Measurements from ENCODE around the gene RGS12. TPM values are rescaled to one million over a fixed set of nuclear protein-coding genes. Genes with fewer than 3 reads are reported as not detected.

Gene RGS12
- total RNA-seq, 1 experiment from 2014 or later = 16.9 TPM

DNA sequence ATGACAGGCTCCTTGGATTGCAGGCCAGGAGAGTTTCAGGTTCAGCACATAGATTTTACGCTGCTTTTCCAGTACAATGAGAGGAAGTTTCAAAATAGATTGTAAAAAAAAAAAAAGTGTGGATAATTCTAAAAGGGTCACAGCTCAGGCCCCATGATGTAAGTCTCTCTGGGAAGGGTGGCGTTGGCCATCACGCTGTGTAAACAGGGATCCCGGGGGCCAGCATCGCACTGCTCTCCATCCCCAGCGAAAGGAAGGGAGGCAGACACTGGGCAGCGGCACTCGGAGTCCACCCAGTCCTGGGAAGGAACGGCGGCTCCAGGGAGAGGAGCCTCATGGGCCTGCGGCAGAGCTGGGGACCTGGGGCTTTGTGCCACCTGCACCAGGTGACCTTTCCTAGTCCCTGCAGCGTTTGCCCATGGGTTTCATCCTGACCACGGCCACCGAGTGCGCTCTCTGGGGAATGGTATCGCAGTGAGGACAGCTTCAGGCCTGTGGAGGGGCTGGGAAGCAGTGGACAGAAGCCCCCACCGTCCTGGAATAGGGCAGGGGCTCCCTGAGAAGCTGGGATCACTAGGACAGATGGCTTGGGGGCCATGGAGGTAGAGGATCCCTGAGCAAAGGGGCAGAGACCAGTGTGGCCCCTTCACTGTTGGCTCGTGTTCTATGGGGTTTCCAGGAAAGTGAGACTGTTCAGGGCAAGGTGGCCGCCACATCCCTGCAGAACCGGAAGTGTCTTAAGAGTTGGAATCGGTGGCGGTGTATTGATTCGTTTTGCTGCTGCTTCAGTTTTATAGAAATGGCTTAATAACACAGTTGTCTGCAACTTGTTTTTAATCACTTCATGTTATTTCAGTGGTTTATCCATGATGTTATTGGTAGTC lies 38.9 kb downstream of the RGS12 start:
- no peak overlapping the region for H3K56ac ChIP-seq (ENCODE audit: insufficient read length, low read depth, low read length)
- H3K4me1 ChIP-seq (ENCODE audit: insufficient read depth, low read length) = no peaks in the 10 kb centered on the region; the same call in 1 of the 2 replicates
- H3K14ac ChIP-seq (ENCODE audit: insufficient read depth, low read length) = no peak overlapping the region
- H2AFZ ChIP-seq (ENCODE audit: low read length) = no peak overlapping the region
- no peak overlapping the region for H4K91ac ChIP-seq (ENCODE audit: insufficient read length, low read depth, low read length)
- H2BK20ac ChIP-seq (ENCODE audit: low read depth, low read length, poor library complexity, severe bottlenecking) = no peak overlapping the region
- Mint-ChIP-seq H3K27me3 (ENCODE audit: low read depth) (no peaks in the 10 kb centered on the region), H3K9me3 (no peaks in the 10 kb centered on the region), H3K27ac (peak overlapping the region in 1 of 3 experiments; percentile 65; a peak in 1 of 7 replicates), H3K36me3 (ENCODE audit: insufficient read depth in 1 of 3, low read depth in 3 of 3) (no peaks in the 10 kb centered on the region), H3K4me3 (no peak overlapping the region), H3K4me1 (peaks cover 10 to 12% of the 10 kb centered on the region in 2 experiments; a peak in 3 of 4 replicates)
- no peak overlapping the region for H2AK5ac ChIP-seq (ENCODE audit: insufficient read length, low read length)
- no peak overlapping the region for H3K18ac ChIP-seq (ENCODE audit: insufficient read length, low read depth, low read length)
- H3K9ac ChIP-seq (ENCODE audit: extremely low read depth, insufficient read length, low read length) = no peak overlapping the region
- 0 out of 2 replicates have a peak, but pooled peaks cover 2% of the 10 kb centered on the region for H3K79me2 ChIP-seq (ENCODE audit: insufficient read depth, low read length)
- WGBS (ENCODE audit: extremely low coverage, insufficient read length, low lambda C conversion rate) = no CpG with 5 or more reads among the region's 23 CpGs
- no peak overlapping the region for H4K5ac ChIP-seq (ENCODE audit: insufficient read length, low read depth, low read length)
- H3T11ph ChIP-seq (ENCODE audit: low read length) = no peak overlapping the region
- H4K20me1 ChIP-seq (ENCODE audit: control insufficient read depth, insufficient read depth, insufficient read length) = no peaks in the 10 kb centered on the region
- no peak for TF ChIP-seq CTCF (conservative IDR thresholded peaks at IDR 0.05)
- no peak overlapping the region for H2BK12ac ChIP-seq (ENCODE audit: insufficient read length, low read depth, low read length)
- no peak overlapping the region for H3K27ac ChIP-seq (ENCODE audit: insufficient read length, low read depth, low read length)
- H2BK120ac ChIP-seq (ENCODE audit: low read depth, low read length, poor library complexity, severe bottlenecking) = no peak overlapping the region
- no peak overlapping the region for H4K8ac ChIP-seq (replicated peaks; ENCODE audit: insufficient read length, low read depth, low read length)
- H3K79me1 ChIP-seq (ENCODE audit: insufficient read depth, low read depth, low read length, poor library complexity, severe bottlenecking) = peaks cover 2% of the 10 kb centered on the region
- peaks cover 7% of the 10 kb centered on the region for H3K23me2 ChIP-seq (ENCODE audit: insufficient read length, low read depth, low read length, poor library complexity, severe bottlenecking)
- H3K9me3 ChIP-seq (ENCODE audit: control insufficient read depth, low read depth, low read length) = no peaks in the 10 kb centered on the region
- no peak overlapping the region for H3K23ac ChIP-seq (ENCODE audit: insufficient read length, low read depth, low read length)
- H3K4ac ChIP-seq (ENCODE audit: low read depth, low read length) = no peak overlapping the region
- H2BK5ac ChIP-seq (ENCODE audit: insufficient read length, low read length) = no peak overlapping the region
- no peak overlapping the region for H2BK15ac ChIP-seq (ENCODE audit: low read depth, low read length)
- no peak overlapping the region for H3K4me2 ChIP-seq (ENCODE audit: insufficient read depth, insufficient read length, low read length)
- no peaks in the 10 kb centered on the region for H3K27me3 ChIP-seq (ENCODE audit: insufficient read depth, low read length)
- no peak for DNase-seq

Measured in H9 (cell line).